Measurements from ENCODE around the gene UBAC2.

The UBAC2 gene

GRCh38 chr13:99357131-99357596 lies 156.5 kb downstream of the UBAC2 start:
- no peaks in the 10 kb centered on the region for H3K27me3 ChIP-seq (replicated peaks in 2 of 5; ENCODE audit: control insufficient read depth in 4 of 5, insufficient read depth in 5 of 5, low read length in 4 of 5)
- 85% methylated on average over 2 of the region's 8 CpGs for WGBS (ENCODE audit: insufficient coverage)
- POLR2A ChIA-PET: interaction anchor here (0.8 kb wide), 1 partner anchor 36 kb away, joined by 3 read pairs; no protein-coding TSS in a partner anchor
- peak overlapping the region; percentile 93 to 96 for H3K27ac ChIP-seq (ENCODE audit: insufficient read depth in 1 of 2, low read depth in 1 of 2, low read length in 2 of 2, poor library complexity in 1 of 2, severe bottlenecking in 2 of 2)
- DNase-seq: peak; percentile 83 to 91 (median 87)
- peak overlapping the region in 3 of 7 experiments; percentile 16 to 40 (median 26) for H3K4me3 ChIP-seq (ENCODE audit: control insufficient read depth in 1 of 7, extremely low read depth in 1 of 7, insufficient read depth in 4 of 7, low read depth in 2 of 7, low read length in 6 of 7)
- CTCF ChIA-PET: interaction anchor here (1.1 to 2.7 kb wide), 7 partner anchors 10 to 181 kb away, joined by 4 to 6 read pairs (median 4); no protein-coding TSS in a partner anchor
- H3K4me1 ChIP-seq (ENCODE audit: control extremely low read depth in 1 of 4, control insufficient read depth in 4 of 4, insufficient read depth in 4 of 4, low read length in 3 of 4): peaks cover 16 to 56% (median 47%) of the 10 kb centered on the region in 4 experiments
- no peaks in the 10 kb centered on the region for H3K9me3 ChIP-seq (ENCODE audit: control extremely low read depth in 1 of 5, control insufficient read depth in 4 of 5, insufficient read depth in 2 of 5, low read depth in 1 of 5, low read length in 4 of 5)
- peaks cover 2 to 63% (median 9%) of the 10 kb centered on the region in 4 experiments for H3K36me3 ChIP-seq (ENCODE audit: control insufficient read depth in 4 of 4, insufficient read depth in 4 of 4, low read length in 3 of 4)

GRCh38 chr13:99357941-99358340 lies 157.3 kb downstream of the UBAC2 start:
- Histone ChIP-seq H3K27ac (ENCODE audit: insufficient read depth in 1 of 2, low read depth in 1 of 2, low read length in 2 of 2, poor library complexity in 1 of 2, severe bottlenecking in 2 of 2) (peak overlapping the region; percentile 93 to 96), H3K36me3 (ENCODE audit: control insufficient read depth in 4 of 4, insufficient read depth in 4 of 4, low read length in 3 of 4) (peaks cover 0 to 59% (median 7%) of the 10 kb centered on the region in 4 experiments), H3K27me3 (replicated peaks in 2 of 5; ENCODE audit: control insufficient read depth in 4 of 5, insufficient read depth in 5 of 5, low read length in 4 of 5) (no peaks in the 10 kb centered on the region), H3K4me3 (ENCODE audit: control insufficient read depth in 1 of 7, extremely low read depth in 1 of 7, insufficient read depth in 4 of 7, low read depth in 2 of 7, low read length in 6 of 7) (peak overlapping the region in 2 of 7 experiments; percentile 26 to 40), H3K9me3 (ENCODE audit: control extremely low read depth in 1 of 5, control insufficient read depth in 4 of 5, insufficient read depth in 2 of 5, low read depth in 1 of 5, low read length in 4 of 5) (no peaks in the 10 kb centered on the region), H3K4me1 (ENCODE audit: control extremely low read depth in 1 of 4, control insufficient read depth in 4 of 4, insufficient read depth in 4 of 4, low read length in 3 of 4) (peaks cover 16 to 56% (median 47%) of the 10 kb centered on the region in 4 experiments)
- WGBS (ENCODE audit: insufficient coverage): 96% methylated on average over 6 of the region's 6 CpGs
- no peak for DNase-seq
- POLR2A ChIA-PET: no interaction called here
- CTCF ChIA-PET: interaction anchor here (1.1 to 2.7 kb wide), 3 partner anchors 78 to 182 kb away, joined by 4 to 6 read pairs (median 4); no protein-coding TSS in a partner anchor

- H3K4me3 ChIP-seq (ENCODE audit: control insufficient read depth in 1 of 7, extremely low read depth in 1 of 7, insufficient read depth in 4 of 7, low read depth in 2 of 7, low read length in 6 of 7): no peak overlapping the region
- no peaks in the 10 kb centered on the region for H3K27me3 ChIP-seq (replicated peaks in 2 of 5; ENCODE audit: control insufficient read depth in 4 of 5, insufficient read depth in 5 of 5, low read length in 4 of 5)
- H3K36me3 ChIP-seq (ENCODE audit: control insufficient read depth in 4 of 4, insufficient read depth in 4 of 4, low read length in 3 of 4): peaks cover 0 to 56% (median 8%) of the 10 kb centered on the region in 4 experiments
- ChIA-PET POLR2A (no interaction called here), CTCF (interaction anchor here (0.7 to 1.8 kb wide), 5 partner anchors 14 to 90 kb away, joined by 3 to 8 read pairs (median 4); no protein-coding TSS in a partner anchor)
- no peak for DNase-seq
- peaks cover 16 to 43% (median 37%) of the 10 kb centered on the region in 4 experiments for H3K4me1 ChIP-seq (ENCODE audit: control extremely low read depth in 1 of 4, control insufficient read depth in 4 of 4, insufficient read depth in 4 of 4, low read length in 3 of 4)
- no peak overlapping the region for H3K27ac ChIP-seq (ENCODE audit: insufficient read depth in 1 of 2, low read depth in 1 of 2, low read length in 2 of 2, poor library complexity in 1 of 2, severe bottlenecking in 2 of 2)
- H3K9me3 ChIP-seq (ENCODE audit: control extremely low read depth in 1 of 5, control insufficient read depth in 4 of 5, insufficient read depth in 2 of 5, low read depth in 1 of 5, low read length in 4 of 5): no peaks in the 10 kb centered on the region
- WGBS (ENCODE audit: insufficient coverage): 94% methylated on average over 6 of the region's 6 CpGs
These were observed 158.9 kb downstream of the UBAC2 start for GRCh38 chr13:99359528-99359927.

GRCh38 chr13:99360696-99361095 lies 160.0 kb downstream of the UBAC2 start:
- ChIA-PET CTCF (interaction anchor here (1.0 to 1.7 kb wide), 4 partner anchors 12 to 91 kb away, joined by 4 to 6 read pairs (median 5); no protein-coding TSS in a partner anchor), POLR2A (no interaction called here)
- no peak overlapping the region for H3K27ac ChIP-seq (ENCODE audit: insufficient read depth in 1 of 2, low read depth in 1 of 2, low read length in 2 of 2, poor library complexity in 1 of 2, severe bottlenecking in 2 of 2)
- no peak for DNase-seq
- WGBS (ENCODE audit: insufficient coverage): 100% methylated on average over 10 of the region's 10 CpGs
- no peak overlapping the region for H3K4me3 ChIP-seq (ENCODE audit: control insufficient read depth in 1 of 7, extremely low read depth in 1 of 7, insufficient read depth in 4 of 7, low read depth in 2 of 7, low read length in 6 of 7)
- H3K27me3 ChIP-seq (replicated peaks in 2 of 5; ENCODE audit: control insufficient read depth in 4 of 5, insufficient read depth in 5 of 5, low read length in 4 of 5): no peaks in the 10 kb centered on the region
- no peaks in the 10 kb centered on the region for H3K9me3 ChIP-seq (ENCODE audit: control extremely low read depth in 1 of 5, control insufficient read depth in 4 of 5, insufficient read depth in 2 of 5, low read depth in 1 of 5, low read length in 4 of 5)
- peaks cover 0 to 47% (median 8%) of the 10 kb centered on the region in 4 experiments for H3K36me3 ChIP-seq (ENCODE audit: control insufficient read depth in 4 of 4, insufficient read depth in 4 of 4, low read length in 3 of 4)
- peaks cover 16 to 31% (median 25%) of the 10 kb centered on the region in 4 experiments for H3K4me1 ChIP-seq (ENCODE audit: control extremely low read depth in 1 of 4, control insufficient read depth in 4 of 4, insufficient read depth in 4 of 4, low read length in 3 of 4)

- POLR2A ChIA-PET: no interaction called here
- H3K27ac ChIP-seq (ENCODE audit: insufficient read depth in 1 of 2, low read depth in 1 of 2, low read length in 2 of 2, poor library complexity in 1 of 2, severe bottlenecking in 2 of 2): no peak overlapping the region
- no CpG with 5 or more reads among the region's 3 CpGs for WGBS (ENCODE audit: insufficient coverage)
- CTCF ChIA-PET: interaction anchor here (1.3 kb wide), 2 partner anchors 11 to 21 kb away, joined by 4 to 6 read pairs; no protein-coding TSS in a partner anchor
- no peak for DNase-seq
- no peaks in the 10 kb centered on the region for H3K27me3 ChIP-seq (replicated peaks in 2 of 5; ENCODE audit: control insufficient read depth in 4 of 5, insufficient read depth in 5 of 5, low read length in 4 of 5)
- no peaks in the 10 kb centered on the region for H3K9me3 ChIP-seq (ENCODE audit: control extremely low read depth in 1 of 5, control insufficient read depth in 4 of 5, insufficient read depth in 2 of 5, low read depth in 1 of 5, low read length in 4 of 5)
- H3K4me1 ChIP-seq (ENCODE audit: control extremely low read depth in 1 of 4, control insufficient read depth in 4 of 4, insufficient read depth in 4 of 4, low read length in 3 of 4): peaks cover 13 to 26% (median 20%) of the 10 kb centered on the region in 4 experiments
- peaks cover 0 to 47% (median 8%) of the 10 kb centered on the region in 4 experiments for H3K36me3 ChIP-seq (ENCODE audit: control insufficient read depth in 4 of 4, insufficient read depth in 4 of 4, low read length in 3 of 4)
- H3K4me3 ChIP-seq (ENCODE audit: control insufficient read depth in 1 of 7, extremely low read depth in 1 of 7, insufficient read depth in 4 of 7, low read depth in 2 of 7, low read length in 6 of 7): no peak overlapping the region
These were observed 160.5 kb downstream of the UBAC2 start for GRCh38 chr13:99361197-99361596.

- H3K4me3 ChIP-seq (ENCODE audit: control insufficient read depth in 1 of 7, extremely low read depth in 1 of 7, insufficient read depth in 4 of 7, low read depth in 2 of 7, low read length in 6 of 7): no peak overlapping the region
- peaks cover 5 to 15% (median 10%) of the 10 kb centered on the region in 4 experiments for H3K4me1 ChIP-seq (ENCODE audit: control extremely low read depth in 1 of 4, control insufficient read depth in 4 of 4, insufficient read depth in 4 of 4, low read length in 3 of 4)
- CTCF ChIA-PET: interaction anchor here (0.9 kb wide), 1 partner anchor 41 kb away, joined by 3 read pairs; no protein-coding TSS in a partner anchor
- no CpG with 5 or more reads among the region's 1 CpG for WGBS (ENCODE audit: insufficient coverage)
- POLR2A ChIA-PET: no interaction called here
- no peaks in the 10 kb centered on the region for H3K9me3 ChIP-seq (ENCODE audit: control extremely low read depth in 1 of 5, control insufficient read depth in 4 of 5, insufficient read depth in 2 of 5, low read depth in 1 of 5, low read length in 4 of 5)
- no peak overlapping the region for H3K27ac ChIP-seq (ENCODE audit: insufficient read depth in 1 of 2, low read depth in 1 of 2, low read length in 2 of 2, poor library complexity in 1 of 2, severe bottlenecking in 2 of 2)
- DNase-seq: no peak
- H3K36me3 ChIP-seq (ENCODE audit: control insufficient read depth in 4 of 4, insufficient read depth in 4 of 4, low read length in 3 of 4): peaks cover 0 to 54% (median 11%) of the 10 kb centered on the region in 4 experiments
- H3K27me3 ChIP-seq (replicated peaks in 2 of 5; ENCODE audit: control insufficient read depth in 4 of 5, insufficient read depth in 5 of 5, low read length in 4 of 5): no peaks in the 10 kb centered on the region
These were observed 161.7 kb downstream of the UBAC2 start for GRCh38 chr13:99362362-99362761.

- DNase-seq: no peak
- ChIA-PET CTCF (no interaction called here), POLR2A (no interaction called here)
- no peak overlapping the region for H3K4me3 ChIP-seq (ENCODE audit: control insufficient read depth in 1 of 7, extremely low read depth in 1 of 7, insufficient read depth in 4 of 7, low read depth in 2 of 7, low read length in 6 of 7)
- no peaks in the 10 kb centered on the region for H3K9me3 ChIP-seq (ENCODE audit: control extremely low read depth in 1 of 5, control insufficient read depth in 4 of 5, insufficient read depth in 2 of 5, low read depth in 1 of 5, low read length in 4 of 5)
- H3K27ac ChIP-seq (ENCODE audit: insufficient read depth in 1 of 2, low read depth in 1 of 2, low read length in 2 of 2, poor library complexity in 1 of 2, severe bottlenecking in 2 of 2): no peak overlapping the region
- no peaks in the 10 kb centered on the region for H3K27me3 ChIP-seq (replicated peaks in 2 of 5; ENCODE audit: control insufficient read depth in 4 of 5, insufficient read depth in 5 of 5, low read length in 4 of 5)
- peaks cover 2 to 49% (median 13%) of the 10 kb centered on the region in 4 experiments for H3K36me3 ChIP-seq (ENCODE audit: control insufficient read depth in 4 of 4, insufficient read depth in 4 of 4, low read length in 3 of 4)
- peaks cover 0 to 6% (median 3%) of the 10 kb centered on the region in 4 experiments for H3K4me1 ChIP-seq (ENCODE audit: control extremely low read depth in 1 of 4, control insufficient read depth in 4 of 4, insufficient read depth in 4 of 4, low read length in 3 of 4)
- 93% methylated on average over 3 of the region's 7 CpGs for WGBS (ENCODE audit: insufficient coverage)
These were observed 162.7 kb downstream of the UBAC2 start for GRCh38 chr13:99363391-99363790.

All from common myeloid progenitor, CD34-positive (primary cell).